Measurements from ENCODE around the gene MLC1. TPM values are rescaled to one million over a fixed set of nuclear protein-coding genes. Genes with fewer than 3 reads are reported as not detected.

The MLC1 gene
- total RNA-seq, 4 donors from 2014 or later, result 0.42 TPM; not detected in 3

DNA sequence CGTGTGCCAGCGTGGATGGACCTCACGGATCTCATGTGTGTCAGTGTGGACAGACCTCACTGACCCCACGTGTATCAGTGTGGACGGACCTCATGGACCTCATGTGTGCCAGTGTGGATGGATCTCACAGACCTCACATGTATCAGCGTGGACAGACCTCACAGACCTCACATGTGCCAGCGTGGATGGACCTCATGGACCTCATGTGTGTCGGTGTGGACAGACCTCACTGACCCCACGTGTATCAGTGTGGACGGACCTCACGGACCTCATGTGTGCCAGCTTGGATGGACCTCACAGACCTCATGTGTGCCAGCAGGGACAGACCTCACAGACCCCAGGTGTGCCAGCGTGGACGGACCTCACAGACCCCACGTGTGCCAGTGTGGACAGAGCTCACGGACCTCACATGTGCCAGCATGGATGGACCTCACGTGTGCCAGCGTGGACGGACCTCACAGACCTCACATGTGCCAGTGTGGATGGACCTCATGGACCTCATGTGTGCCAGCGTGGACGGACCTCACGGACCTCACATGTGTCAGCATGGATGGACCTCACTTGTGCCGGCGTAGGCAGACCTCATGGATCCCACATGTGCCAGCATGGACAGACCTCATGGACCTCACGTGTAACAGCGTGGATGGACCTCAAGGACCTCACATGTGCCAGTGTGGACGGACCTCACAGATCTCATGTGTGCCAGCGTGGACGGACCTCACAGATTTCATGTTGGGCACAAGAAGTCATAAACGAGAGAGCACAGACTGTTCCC is 45.4 kb downstream of the MLC1 start:
- ATAC-seq (no peak), DNase-seq (no peak)
- Histone ChIP-seq H3K27me3 (peaks cover 0 to 7% (median 0%) of the 10 kb centered on the region in 3 donors), H3K4me3 (no peak overlapping the region), H3K36me3 (no peaks in the 10 kb centered on the region), H3K4me1 (no peaks in the 10 kb centered on the region), H3K27ac (no peak overlapping the region), H3K9me3 (no peaks in the 10 kb centered on the region)
- intact Hi-C loops (cut with DNase I; ENCODE audit: low total_unique reads) (no loop called here), in situ Hi-C loops (cut with MboI; ENCODE audit: low sequenced_read_pairs in 4 of 4) (loop anchor here in 3 of 4 donors (5.0 to 25.0 kb wide), 2 partner anchors 108 to 278 kb away; no protein-coding TSS in a partner anchor)
- TF ChIP-seq POLR2A (IDR thresholded peaks at IDR 0.05), result no peak
- TF ChIP-seq CTCF (IDR thresholded peaks at IDR 0.05 in 4 of 5, conservative IDR thresholded peaks at IDR 0.05 in 1 of 5), result no peak

- peaks cover 2 to 7% (median 6%) of the 10 kb centered on the region in 3 donors for H3K27me3 ChIP-seq
These were observed 49.1 kb downstream of the MLC1 start for GRCh38 chr22:50035976-50036724.

GRCh38 chr22:50035131-50035881 is 49.9 kb downstream of the MLC1 start:
- TF ChIP-seq POLR2A (IDR thresholded peaks at IDR 0.05), result no peak
- TF ChIP-seq CTCF (IDR thresholded peaks at IDR 0.05 in 4 of 5, conservative IDR thresholded peaks at IDR 0.05 in 1 of 5), result no peak
- intact Hi-C loops (cut with DNase I; ENCODE audit: low total_unique reads) (no loop called here), in situ Hi-C loops (cut with MboI; ENCODE audit: low sequenced_read_pairs in 4 of 4) (loop anchor here in 3 of 4 donors (5.0 to 25.0 kb wide), 2 partner anchors 103 to 273 kb away; no protein-coding TSS in a partner anchor)
- Histone ChIP-seq H3K27me3 (peaks cover 2 to 14% (median 14%) of the 10 kb centered on the region in 3 donors), H3K4me3 (no peak overlapping the region), H3K27ac (no peak overlapping the region), H3K4me1 (no peaks in the 10 kb centered on the region), H3K36me3 (no peaks in the 10 kb centered on the region), H3K9me3 (no peaks in the 10 kb centered on the region)
- DNase-seq (no peak), ATAC-seq (no peak)

More at GRCh38 chr22:50035976-50036724, 49.1 kb downstream of the MLC1 start:
- Histone ChIP-seq H3K9me3 (no peaks in the 10 kb centered on the region), H3K4me1 (no peaks in the 10 kb centered on the region), H3K4me3 (no peak overlapping the region), H3K36me3 (no peaks in the 10 kb centered on the region), H3K27ac (no peak overlapping the region)
- no peak for TF ChIP-seq POLR2A (IDR thresholded peaks at IDR 0.05)
- TF ChIP-seq CTCF (IDR thresholded peaks at IDR 0.05 in 4 of 5, conservative IDR thresholded peaks at IDR 0.05 in 1 of 5), result no peak
- in situ Hi-C loops (cut with MboI; ENCODE audit: low sequenced_read_pairs in 4 of 4), result loop anchor here in 3 of 4 donors (5.0 to 25.0 kb wide), 2 partner anchors 104 to 274 kb away; no protein-coding TSS in a partner anchor
- ATAC-seq (no peak), DNase-seq (no peak)
- intact Hi-C loops (cut with DNase I; ENCODE audit: low total_unique reads), result no loop called here
